ENCODE data around the gene PLA2G6.

PLA2G6 gene

DNA sequence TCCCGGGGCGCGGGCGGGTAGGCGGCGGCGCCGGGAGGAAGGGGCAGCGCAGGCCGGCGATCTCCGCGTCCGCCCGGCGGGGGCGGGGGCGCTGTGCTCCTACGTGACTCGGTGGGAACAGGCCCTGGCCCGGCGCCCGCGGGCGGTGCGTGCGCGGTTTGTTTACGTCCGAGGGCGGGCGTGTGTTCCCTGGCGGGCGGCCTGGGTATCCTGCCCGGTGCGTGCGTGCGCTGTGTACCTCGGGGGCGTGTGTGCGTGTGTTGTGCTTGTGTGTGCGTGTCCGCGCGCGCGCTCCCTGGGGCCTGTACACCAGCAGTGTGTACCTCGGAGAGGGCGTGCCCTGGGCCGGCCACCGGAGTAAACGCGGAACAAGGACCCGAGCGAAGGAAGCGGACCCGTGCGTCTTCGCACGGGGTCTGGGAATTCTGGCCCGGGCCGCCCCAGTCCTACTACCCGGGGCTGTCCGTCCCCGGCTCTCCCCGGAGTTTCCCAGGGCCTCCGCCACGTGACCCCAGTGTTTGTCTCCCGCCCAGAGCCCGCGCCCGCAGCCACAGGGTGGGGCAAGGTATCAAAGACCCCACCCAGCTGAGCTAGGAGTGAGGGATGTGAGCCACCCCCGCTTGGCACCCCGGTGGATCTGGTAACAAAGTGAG, 20.9 kb upstream of the PLA2G6 start (continued):
- TF ChIP-seq ZBTB11 (tag by site-specific recombination; conservative IDR thresholded peaks at IDR 0.05; ENCODE audit: low read depth) (no peak), ZNF239 (tag by site-specific recombination; IDR thresholded peaks at IDR 0.05) (no peak), ZBTB17 (tag by site-specific recombination; IDR thresholded peaks at IDR 0.05) (no peak), ZNF354C (tag by site-specific recombination; IDR thresholded peaks at IDR 0.05; ENCODE audit: borderline replicate concordance, low read depth) (no peak), SP3 (tag by site-specific recombination; IDR thresholded peaks at IDR 0.05) (peak; percentile 35), ZNF266 (tag by site-specific recombination; IDR thresholded peaks at IDR 0.05; ENCODE audit: low read depth) (no peak), ZNF202 (tag by site-specific recombination; IDR thresholded peaks at IDR 0.05; ENCODE audit: borderline replicate concordance) (no peak), ZNF514 (tag by site-specific recombination; IDR thresholded peaks at IDR 0.05) (no peak), PRDM10 (tag by site-specific recombination; IDR thresholded peaks at IDR 0.05) (peak; percentile 8; the same call in 1 of the 2 replicates), ATF2 (tag by site-specific recombination; IDR thresholded peaks at IDR 0.05; ENCODE audit: low read depth) (no peak), KLF1 (tag by site-specific recombination; IDR thresholded peaks at IDR 0.05) (peak; percentile 99), ZNF600 (tag by site-specific recombination; IDR thresholded peaks at IDR 0.05) (no peak), ZNF76 (tag by site-specific recombination; IDR thresholded peaks at IDR 0.05; ENCODE audit: borderline replicate concordance, low read depth) (peak; percentile 42; the same call in 1 of the 2 replicates), SCRT1 (tag by site-specific recombination; IDR thresholded peaks at IDR 0.05; ENCODE audit: borderline replicate concordance) (no peak), ZNF302 (tag by site-specific recombination; IDR thresholded peaks at IDR 0.05; ENCODE audit: low read depth) (no peak), ZNF521 (tag by site-specific recombination; IDR thresholded peaks at IDR 0.05) (no peak), ZSCAN30 (tag by site-specific recombination; IDR thresholded peaks at IDR 0.05) (peak; percentile 15; the same call in 1 of the 2 replicates), RBAK (tag by site-specific recombination; IDR thresholded peaks at IDR 0.05) (no peak), ZNF146 (tag by site-specific recombination; IDR thresholded peaks at IDR 0.05) (no peak), ZNF274 (IDR thresholded peaks at IDR 0.05; ENCODE audit: low read length) (no peak), ZNF274 (tag by site-specific recombination; IDR thresholded peaks at IDR 0.05; ENCODE audit: borderline replicate concordance) (no peak), ZBTB1 (tag by site-specific recombination; IDR thresholded peaks at IDR 0.05) (no peak), ZSCAN23 (tag by site-specific recombination; IDR thresholded peaks at IDR 0.05) (0 out of 2 replicates have a peak, but pooled peaks have one; percentile 20), KLF7 (tag by site-specific recombination; IDR thresholded peaks at IDR 0.05; ENCODE audit: borderline replicate concordance) (peak; percentile 30; the same call in 1 of the 2 replicates), ZNF624 (tag by site-specific recombination; IDR thresholded peaks at IDR 0.05) (no peak)
- TF ChIP-seq, protein P1, sequence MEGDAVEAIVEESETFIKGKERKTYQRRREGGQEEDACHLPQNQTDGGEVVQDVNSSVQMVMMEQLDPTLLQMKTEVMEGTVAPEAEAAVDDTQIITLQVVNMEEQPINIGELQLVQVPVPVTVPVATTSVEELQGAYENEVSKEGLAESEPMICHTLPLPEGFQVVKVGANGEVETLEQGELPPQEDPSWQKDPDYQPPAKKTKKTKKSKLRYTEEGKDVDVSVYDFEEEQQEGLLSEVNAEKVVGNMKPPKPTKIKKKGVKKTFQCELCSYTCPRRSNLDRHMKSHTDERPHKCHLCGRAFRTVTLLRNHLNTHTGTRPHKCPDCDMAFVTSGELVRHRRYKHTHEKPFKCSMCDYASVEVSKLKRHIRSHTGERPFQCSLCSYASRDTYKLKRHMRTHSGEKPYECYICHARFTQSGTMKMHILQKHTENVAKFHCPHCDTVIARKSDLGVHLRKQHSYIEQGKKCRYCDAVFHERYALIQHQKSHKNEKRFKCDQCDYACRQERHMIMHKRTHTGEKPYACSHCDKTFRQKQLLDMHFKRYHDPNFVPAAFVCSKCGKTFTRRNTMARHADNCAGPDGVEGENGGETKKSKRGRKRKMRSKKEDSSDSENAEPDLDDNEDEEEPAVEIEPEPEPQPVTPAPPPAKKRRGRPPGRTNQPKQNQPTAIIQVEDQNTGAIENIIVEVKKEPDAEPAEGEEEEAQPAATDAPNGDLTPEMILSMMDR (tag by site-specific recombination; IDR thresholded peaks at IDR 0.05): peak; percentile 87
- TF ChIP-seq, protein P2, sequence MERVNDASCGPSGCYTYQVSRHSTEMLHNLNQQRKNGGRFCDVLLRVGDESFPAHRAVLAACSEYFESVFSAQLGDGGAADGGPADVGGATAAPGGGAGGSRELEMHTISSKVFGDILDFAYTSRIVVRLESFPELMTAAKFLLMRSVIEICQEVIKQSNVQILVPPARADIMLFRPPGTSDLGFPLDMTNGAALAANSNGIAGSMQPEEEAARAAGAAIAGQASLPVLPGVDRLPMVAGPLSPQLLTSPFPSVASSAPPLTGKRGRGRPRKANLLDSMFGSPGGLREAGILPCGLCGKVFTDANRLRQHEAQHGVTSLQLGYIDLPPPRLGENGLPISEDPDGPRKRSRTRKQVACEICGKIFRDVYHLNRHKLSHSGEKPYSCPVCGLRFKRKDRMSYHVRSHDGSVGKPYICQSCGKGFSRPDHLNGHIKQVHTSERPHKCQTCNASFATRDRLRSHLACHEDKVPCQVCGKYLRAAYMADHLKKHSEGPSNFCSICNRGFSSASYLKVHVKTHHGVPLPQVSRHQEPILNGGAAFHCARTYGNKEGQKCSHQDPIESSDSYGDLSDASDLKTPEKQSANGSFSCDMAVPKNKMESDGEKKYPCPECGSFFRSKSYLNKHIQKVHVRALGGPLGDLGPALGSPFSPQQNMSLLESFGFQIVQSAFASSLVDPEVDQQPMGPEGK (tag by site-specific recombination; IDR thresholded peaks at IDR 0.05): peak; percentile 66; the same call in 1 of the 2 replicates
